Stimulated activated CD4-positive, alpha-beta T cell treated with anti-CD3 and anti-CD28 coated beads, Interleukin-4, amount 100 ng/mL, for 4 hours (primary cell): ENCODE measurements around the gene SERPINI1.
"Not testable (repeated sequence)": the region's sequence is repeated elsewhere in the genome, so short reads cannot be mapped to it uniquely, and the experiment has no call there.

Experiments
- DNase-seq, 2 experiments: peaks; one replicate each; pipeline ENCODE4 v3.0.0-alpha.2; 2020

SERPINI1 gene

DNA sequence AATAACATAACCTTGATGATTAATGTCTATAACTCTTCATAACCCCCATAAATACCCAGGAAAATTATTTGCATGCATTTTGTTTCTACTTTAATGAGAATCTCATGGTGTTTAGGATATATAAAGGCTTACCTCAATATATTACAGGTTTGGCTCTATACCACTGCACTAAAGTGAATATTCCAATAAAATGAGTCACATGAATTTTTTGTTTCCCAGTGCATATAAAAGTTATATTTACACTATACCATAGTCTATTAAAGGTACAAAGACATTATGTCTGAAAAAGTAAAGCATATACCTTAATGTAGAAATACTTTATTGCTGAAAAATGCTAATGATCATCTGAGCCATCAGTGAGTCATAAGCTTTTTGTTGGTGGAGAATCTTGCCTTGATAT, 74.7 kb downstream of the SERPINI1 start:
- DNase-seq, result no peak

DNA sequence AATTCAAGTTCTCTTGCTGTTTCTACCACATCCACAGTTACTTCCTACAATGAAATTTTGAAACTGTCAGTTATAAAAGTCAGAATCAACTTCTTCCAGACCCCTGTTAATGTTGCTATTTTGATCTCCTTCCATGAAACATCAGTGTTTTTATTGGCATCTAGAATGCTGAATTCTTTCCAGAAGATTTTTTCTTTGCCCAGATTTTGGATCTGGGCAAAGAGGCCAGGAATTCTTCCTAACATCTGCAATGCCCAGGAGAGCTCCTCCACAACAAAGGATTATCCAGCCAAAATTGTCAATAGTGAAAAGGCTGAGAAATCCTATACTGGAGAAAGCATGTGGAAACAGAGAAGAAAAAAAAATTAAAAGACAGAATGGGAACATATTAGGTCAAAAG, 75.5 kb downstream of the SERPINI1 start:
- DNase-seq, result no peak

DNA sequence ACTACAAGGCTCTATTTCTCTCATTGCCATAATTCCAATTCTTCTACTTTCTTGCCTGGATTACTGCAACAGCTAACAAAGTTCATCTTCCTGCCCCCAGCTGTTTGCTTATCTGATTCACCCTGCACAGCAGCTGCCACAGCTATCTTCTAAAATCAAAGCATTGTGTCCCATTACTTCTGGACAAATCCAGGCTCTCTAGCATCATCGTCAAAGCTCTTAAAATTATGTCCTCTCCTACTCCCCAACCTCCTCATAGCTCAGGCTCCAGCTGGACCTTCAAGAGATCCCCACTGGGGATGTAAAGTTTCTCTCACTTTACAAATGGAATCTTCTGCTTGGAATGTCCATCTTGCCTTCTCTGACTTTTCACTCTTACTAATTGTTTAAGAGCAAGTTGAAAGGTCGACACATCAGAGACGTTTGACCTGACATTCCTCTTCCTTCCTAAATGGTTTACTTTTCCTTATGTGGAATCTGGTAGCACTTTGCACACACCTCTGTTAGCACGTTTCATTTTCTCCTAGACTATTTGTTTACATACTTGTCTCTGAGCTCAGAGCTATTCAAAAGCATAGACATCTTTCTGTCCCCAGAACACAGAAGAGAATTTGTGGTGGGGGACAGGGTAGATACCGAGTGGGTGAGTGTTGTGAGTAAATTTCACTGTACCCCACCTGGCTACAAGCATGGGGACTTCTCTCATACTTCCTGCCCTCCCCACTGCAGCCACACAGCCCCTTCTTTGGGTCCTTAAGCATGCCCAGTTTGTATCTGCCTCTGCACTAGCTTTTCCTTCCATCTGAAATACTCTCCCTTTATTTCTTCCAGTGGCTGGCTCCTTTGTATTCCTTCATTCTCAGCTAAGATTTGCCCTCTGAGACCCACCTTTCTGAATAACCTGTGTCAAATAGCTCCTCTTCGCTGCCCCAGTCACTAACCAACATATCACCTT, 77.9 kb downstream of the SERPINI1 start:
- no peak for DNase-seq

DNA sequence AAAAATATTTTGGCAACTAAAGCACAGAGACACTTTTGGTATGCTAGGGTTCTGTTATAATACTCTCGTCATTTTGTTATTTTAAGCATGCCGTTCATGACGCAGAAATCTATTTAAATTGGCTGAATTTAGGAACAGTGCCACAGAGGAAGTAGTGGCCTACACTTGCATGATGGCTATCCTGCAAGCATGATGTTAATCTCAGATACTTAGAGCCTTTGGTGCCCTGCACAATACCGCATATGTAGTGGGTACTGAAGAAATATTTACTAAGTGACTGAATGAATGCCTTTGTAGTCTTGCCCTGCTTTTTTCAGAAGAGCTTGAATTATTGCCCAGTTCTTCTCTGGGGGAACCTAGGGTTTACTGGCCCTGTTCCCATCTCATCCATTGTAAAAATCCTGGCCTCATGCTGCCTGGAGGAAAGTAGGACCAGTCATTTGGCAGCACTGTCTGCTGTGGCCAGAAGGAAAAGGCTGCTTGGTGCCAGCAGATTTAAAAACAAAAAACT, 79.0 kb downstream of the SERPINI1 start:
- no peak for DNase-seq

DNA sequence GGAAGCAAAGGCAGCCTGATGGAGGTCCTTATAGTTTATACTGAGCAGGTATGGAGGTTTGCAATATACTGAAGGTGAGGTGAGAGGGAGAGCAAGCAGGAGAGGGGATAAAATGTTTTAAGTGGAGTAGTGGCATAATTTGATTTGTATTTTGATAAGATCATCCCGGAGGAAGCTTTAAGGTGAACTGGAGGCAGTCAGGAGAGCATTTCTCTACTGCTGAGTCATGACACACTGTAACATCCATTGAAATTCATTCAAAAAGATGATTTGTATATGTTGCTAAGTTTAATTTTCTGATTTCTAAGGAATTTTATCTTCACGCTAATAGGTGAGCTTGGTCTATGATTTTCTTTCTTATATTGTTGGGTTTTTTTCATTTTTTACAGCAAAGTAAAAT, 81.4 kb downstream of the SERPINI1 start:
- DNase-seq, result no peak

DNA sequence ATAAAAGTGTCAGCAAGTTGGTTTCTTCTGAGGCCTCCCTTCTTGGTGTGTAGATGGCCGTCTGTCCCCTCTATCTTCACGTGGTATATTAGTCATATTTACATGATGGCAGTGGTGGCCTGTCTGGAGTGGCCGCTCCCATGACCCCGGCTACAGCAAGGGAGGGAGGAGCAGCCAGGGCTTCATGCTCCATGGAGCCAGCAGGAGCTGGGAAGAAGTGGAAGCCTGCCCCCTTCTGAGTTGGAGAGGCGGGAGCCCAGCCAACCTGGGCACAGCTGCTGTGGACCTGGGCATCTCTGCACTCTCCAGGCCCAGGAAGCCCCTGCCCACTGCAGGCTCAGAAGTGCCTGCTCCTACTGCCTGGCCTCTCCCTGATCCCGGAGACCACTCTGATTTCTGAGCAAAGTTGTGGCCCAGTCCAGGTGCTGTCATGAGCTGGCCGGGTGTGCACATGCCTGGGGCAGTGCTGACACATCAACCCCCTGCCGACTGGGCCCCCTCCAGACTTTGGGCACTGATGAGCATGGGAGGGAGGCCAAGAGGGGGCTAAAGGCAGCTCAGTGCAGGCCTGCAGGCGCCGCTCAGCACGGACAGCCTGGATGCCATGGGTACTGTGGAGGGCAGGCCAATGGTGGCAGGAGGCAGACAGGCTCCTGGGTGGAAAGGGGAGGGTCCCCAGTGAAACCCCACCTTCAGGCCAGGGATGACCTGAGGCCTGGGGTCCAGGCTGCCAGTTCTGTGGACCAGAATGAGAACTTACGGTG, 84.8 kb downstream of the SERPINI1 start:
- no peak for DNase-seq

DNA sequence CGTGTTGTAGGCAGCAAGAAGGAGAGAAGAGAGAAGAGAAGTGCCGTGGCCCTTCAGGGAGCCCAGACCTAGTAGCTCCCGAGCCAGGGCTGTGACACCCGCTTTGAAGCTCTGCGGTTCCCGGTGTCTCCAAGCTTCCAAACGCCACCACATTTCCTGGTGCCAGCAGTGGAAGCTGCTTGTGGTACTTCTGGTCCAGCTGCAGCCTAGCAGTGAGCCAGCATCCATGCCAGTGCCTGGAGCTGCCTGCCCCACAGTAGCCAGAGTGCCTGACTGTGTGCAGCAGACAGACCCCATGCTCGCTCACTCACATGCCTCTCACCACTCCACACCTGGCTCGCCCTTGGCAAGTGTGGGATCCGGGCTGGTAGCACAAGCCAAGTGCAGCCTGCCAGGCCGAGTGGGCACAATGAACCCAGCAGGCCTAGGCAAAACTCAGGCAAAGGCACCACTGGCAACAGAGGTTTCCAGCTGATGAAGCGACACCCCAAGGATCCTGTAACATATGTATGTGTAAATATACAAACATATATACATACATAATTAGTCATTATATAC, 85.8 kb downstream of the SERPINI1 start:
- DNase-seq, result no peak

DNA sequence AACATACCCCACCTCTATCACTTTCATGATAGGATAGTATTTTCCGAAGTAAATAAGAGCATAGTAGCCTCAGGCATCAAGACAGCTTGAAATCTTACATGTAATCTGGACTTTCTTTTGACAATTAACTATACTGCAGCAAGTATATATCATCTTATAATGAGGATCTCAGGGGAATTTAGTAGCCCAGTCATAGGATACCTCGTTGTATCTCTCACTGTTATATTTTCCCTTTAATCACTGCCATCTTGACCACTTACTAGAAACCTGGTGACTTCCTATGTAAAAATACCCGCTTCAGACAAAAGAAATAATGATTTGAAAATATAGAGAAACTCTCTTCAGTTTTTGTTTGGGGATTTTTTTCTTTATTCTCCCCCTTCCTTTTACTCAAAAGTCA, 88.2 kb downstream of the SERPINI1 start:
- no peak for DNase-seq

DNA sequence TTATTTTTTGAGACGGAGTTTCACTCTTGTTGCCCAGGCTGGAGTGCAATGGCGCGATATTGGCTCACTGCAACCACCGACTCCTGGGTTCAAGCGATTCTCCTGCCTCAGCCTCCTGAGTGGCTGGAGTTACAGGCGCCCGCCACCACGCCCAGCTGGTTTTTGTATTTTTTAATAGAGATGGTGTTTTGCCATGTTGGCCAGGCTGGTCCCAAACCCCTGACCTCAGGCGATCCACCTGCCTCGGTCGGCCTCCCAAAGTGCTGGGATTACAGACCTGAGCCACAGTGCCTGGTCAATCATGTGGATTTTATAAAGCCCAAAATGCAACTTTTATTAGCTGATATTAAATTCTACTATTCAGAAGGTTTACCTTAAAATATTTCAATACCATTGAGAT, 92.1 kb downstream of the SERPINI1 start:
- not testable (repeated sequence) for DNase-seq

DNA sequence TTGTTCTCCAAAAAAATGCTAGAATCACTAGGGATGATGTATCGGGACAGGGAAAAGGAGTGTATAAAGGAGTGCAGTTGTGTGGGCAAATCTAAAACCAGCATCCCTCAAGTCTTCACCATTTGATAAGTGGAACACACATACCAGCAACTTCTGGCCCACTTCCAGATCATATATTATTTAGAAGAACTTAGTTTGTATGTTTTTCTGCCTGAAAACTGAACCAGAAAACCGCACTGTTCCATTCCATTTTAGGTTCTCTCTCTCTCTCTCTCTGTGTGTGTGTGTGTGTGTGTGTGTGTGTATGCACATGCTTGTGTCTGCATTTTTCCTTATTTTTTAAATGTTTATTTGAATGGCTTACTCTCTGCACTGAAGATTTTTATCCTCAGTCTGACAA, 93.5 kb downstream of the SERPINI1 start:
- no peak for DNase-seq

DNA sequence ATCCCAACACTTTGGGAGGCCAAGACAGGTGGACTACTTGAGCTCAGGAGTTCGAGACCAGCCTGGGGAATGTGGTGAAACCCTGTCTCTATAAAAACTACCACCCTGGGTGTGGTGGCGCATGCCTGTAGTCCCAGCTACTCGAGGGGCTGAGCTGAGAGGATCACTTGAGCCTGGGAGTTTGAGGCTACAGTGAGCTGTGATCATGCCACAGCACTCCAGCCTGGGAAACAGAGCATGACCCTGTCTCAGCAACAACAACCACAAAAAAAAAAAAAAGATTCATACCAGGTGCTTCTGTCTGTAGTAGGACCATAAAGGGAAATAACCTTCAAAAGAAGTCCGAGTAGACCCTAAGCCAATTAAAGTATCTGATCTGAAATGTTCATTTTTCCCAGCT, 94.5 kb downstream of the SERPINI1 start:
- no peak for DNase-seq

DNA sequence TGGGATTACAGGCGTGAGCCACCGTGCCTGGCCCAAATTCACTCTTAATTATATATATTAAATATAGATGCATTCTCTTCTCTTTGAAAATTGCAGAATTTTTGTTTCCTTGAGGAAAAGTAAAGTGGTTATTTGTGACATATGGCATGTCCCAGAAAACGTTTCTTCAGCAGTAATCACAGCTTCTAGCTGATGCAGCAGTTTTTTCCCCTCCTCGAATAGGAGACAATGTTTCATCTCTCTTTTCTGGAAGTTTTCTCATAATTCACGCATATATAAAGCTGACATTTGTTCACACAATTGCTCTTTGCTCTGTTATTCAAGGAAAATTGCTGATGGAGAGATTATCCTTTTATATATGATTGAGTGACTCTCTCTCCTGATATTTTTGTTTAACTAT, 99.8 kb downstream of the SERPINI1 start:
- DNase-seq, result no peak

DNA sequence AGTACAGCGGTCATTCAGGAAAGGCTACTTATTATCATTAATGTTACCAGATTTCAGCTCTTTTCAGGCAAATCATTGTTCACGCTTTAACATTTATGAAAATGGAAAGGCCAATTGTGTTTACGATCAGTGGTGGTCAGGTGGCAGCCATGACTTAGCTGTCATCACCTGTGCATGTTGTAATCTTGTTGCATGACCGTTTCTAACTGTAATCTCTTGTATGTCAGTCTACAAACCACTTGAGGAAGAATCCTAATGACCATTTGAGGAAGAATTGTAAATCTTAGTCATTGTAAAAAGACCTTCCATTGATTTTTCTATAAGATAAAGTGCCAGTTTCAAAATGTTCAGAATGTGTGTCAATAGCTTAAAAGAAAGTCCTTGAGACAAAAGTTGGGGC, 100.4 kb downstream of the SERPINI1 start:
- no peak for DNase-seq

DNA sequence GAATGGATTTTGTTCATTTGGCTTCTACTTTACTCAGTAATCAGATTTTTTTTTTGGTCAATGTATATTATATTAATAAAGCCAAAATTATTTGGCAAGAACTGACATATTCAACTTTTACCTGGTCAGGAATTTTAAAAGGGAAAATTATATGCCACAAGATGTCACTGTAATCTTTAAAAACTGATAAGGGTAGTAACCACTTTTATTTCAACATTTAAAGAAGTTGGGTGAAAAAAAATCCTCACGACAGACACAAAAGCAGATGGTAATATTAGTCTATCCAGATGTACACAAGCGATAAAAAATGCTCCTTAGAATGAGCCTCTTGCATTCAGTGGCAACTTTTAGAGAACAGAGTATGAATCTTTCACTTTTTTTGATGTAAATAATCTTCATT, 101.9 kb downstream of the SERPINI1 start:
- no peak for DNase-seq

DNA sequence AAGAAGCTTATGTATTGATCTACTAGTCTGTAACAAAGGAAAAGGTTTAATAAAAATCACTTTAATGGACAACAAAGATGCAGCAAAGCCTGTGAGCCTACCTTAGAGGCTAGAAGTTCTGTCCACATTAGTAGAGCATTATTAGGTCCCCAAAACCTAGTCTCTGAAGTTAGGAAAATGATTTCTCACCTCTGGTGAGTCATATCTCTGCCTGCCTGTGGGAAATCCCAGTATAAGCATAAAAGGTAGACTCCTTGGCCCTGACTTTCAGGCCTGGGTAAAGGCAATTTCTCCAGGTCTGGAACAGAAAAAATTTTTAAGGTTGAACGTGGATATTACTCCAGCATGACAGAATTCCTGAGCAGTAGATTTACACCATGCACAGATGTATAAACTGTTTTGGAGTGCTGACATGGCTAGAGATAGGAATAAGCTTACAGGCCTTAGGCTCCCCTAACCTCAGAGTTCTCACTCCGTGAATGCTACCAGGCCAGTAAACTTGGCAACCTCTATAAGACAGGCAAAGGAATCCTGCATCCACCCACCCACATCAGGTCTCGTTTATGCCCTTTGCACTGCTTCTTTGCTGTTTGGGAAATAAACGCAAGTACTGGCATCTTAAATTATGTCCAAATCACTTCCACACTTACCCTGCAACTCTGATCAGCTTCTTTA, 104.1 kb downstream of the SERPINI1 start:
- no peak for DNase-seq

DNA sequence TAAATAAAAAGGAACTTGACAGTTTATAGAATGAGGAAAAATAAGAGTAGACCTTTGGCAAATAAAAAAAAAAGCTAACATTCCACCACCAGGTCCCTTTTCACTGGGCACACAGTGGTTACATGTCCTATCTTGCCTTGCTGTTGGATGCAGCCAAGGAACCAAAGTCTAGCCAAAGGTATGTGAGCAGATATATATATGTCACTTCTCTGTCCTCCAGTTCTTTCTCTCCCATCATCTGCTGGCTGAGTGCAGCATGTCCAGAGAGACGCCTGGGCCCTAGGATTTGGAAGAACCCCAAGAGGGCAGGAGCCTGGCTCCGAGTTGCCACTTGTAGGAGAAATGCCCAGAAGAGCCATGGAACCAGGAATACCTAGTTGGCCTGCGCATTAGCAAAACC, 104.7 kb downstream of the SERPINI1 start:
- no peak for DNase-seq

DNA sequence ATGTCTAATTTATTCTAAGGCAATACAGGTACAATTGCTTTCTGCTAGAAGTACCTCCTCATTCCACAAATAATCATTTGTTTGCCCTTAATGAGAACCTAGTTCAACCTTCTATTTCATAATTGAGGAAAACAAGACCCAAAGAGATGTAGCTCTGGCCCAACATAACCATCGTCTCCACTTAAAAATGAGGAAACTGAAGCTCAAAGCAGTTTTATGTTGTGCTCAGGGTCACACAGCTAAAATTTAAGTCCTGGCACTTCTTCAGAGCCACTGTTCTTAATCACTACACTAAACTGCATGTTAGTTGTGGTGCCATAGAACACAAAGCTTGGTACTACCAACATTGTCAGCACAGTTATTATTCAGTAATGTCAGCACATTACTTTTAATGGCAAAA, 108.0 kb downstream of the SERPINI1 start:
- DNase-seq, result no peak

DNA sequence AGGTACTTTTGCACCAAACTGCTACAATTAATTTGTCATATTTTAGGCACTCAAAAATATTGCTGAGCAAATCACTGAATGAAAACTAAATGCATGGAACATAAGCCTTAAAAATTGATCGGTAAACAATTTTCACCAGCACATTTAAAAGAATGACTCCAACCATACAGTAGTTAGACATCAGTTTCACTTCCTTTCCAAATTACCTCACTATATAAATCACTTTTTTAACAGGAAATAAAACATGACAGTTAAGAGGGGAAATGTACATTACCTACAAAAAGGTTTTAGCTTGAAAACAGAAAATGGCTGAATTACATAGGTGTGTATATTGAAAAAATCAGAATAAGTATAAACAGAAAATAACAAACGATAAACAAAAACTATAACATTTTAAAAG, 108.4 kb downstream of the SERPINI1 start:
- DNase-seq, result no peak

DNA sequence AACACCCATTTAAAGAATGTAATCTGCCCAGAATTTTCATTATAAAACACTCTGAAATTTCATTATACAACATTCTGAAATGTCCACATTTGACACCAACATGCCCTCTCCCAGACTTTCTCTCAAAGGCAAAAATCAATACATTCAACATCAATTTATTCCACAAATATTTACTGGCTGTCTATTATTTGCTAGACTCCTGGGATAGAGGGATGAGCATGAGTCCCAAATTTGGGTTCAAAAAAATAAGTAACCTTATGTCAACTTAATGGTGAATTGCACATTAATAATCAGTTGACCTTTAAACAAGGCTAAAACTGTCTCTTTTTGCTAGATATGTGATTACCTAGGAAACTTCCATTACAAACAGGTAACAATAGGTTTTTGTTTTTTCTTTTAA, 109.0 kb downstream of the SERPINI1 start:
- DNase-seq, result no peak

DNA sequence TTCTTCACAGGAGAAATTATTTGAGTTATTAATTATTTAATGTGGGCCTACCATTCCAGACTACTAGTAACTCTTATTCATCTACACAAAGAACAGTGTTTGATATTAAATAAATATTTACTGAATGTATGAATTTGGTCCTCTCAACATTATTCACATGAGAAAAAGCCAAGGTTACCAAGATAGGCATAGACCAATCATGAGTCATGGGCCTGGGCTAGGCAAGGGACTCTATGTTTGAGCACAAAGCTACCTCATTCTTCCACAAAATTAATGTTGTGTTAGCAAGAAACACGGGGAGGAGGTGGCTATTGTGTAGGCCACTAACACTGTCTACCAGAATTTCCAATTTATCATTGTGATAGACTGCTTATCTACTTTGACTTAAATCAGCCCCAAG, 115.7 kb downstream of the SERPINI1 start:
- DNase-seq, result no peak

DNA sequence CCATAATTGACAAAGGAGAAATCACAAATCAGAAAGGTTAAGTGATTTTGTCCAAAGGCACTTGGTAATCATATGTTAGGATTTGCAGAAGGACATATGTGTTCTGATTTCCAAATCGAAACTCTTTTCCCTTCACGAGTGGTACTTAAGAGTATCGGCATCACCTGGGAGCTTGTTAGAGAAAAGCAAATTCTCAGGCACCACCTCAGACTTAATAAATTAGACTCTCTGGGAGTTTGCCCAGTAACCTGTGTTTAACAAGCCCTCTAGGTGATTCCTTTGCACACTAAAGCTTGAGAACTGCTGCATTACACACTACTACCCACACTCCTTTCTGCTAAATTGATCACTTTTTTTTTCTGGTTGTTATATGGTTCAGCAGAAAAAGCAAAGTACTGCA, 116.2 kb downstream of the SERPINI1 start:
- no peak for DNase-seq

DNA sequence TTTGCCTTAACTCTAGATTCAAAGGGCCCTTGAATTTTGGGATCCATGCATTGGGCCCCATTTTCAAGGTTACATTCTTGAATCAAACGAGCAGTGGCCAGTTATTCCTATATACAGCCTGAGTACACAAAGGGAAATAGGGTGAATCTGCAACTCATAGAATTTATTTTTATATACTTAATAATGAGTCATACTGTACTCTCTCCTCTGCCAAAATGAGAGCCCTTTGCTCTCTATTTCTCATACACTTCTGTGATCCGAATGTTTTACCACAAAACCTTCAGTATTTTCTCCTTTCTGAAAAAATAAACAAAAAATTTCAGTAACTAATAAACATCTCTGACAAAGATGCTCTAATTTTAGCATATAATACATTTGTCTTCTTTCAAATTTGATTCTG, 116.7 kb downstream of the SERPINI1 start:
- DNase-seq, result no peak

DNA sequence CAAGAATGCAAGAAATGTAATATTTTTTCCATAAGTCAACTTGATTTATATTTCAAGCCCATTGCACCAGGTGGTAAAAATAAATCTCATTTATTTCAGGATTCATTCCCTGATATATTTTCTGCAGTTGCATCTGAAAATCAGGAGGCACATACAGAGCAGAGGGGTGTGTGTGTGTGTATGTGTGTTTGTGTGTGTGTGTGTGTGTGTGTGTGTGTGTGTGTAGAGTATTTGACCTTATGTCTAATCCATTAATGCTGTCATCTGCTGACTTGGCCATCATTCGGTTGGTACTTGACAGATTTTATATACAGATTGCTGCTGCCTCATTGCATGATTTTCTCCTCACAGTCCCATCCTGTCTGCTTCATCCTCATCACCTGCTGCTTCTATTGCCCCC, 118.5 kb downstream of the SERPINI1 start:
- DNase-seq, result no peak
